NAMALWA (cell line): ENCODE results near the gene KCNJ4.
"Not testable (repeated sequence)": the region's sequence is repeated elsewhere in the genome, so short reads cannot be mapped to it uniquely, and the experiment has no call there.

Experiments used
- DNase-seq: peaks from one replicate; pipeline ENCODE4 v3.0.0-alpha.2; 2015; ENCODE audit warnings: low spot score

The KCNJ4 gene

GRCh38 chr22:38412435-38413084, 42.4 kb downstream of the KCNJ4 start:
- no peak for DNase-seq

- no peak for DNase-seq
Measured at GRCh38 chr22:38411016-38411415, 44.0 kb downstream of the KCNJ4 start.

GRCh38 chr22:38409916-38410315, 45.1 kb downstream of the KCNJ4 start:
- not testable (repeated sequence) for DNase-seq

GRCh38 chr22:38406617-38407016, 48.4 kb downstream of the KCNJ4 start:
- DNase-seq = no peak

GRCh38 chr22:38404419-38404818, 50.6 kb downstream of the KCNJ4 start:
- DNase-seq = no peak

- DNase-seq = no peak
Measured at GRCh38 chr22:38403812-38404211, 51.2 kb downstream of the KCNJ4 start.

GRCh38 chr22:38402204-38402603, 52.8 kb downstream of the KCNJ4 start:
- DNase-seq = no peak

- DNase-seq = no peak
Measured at GRCh38 chr22:38401336-38402084, 53.5 kb downstream of the KCNJ4 start.

- DNase-seq = not testable (repeated sequence)
Measured at GRCh38 chr22:38400256-38400655, 54.7 kb downstream of the KCNJ4 start.

GRCh38 chr22:38398609-38399461, 56.2 kb downstream of the KCNJ4 start:
- DNase-seq = peak; percentile 84

- peak; percentile 65 for DNase-seq
Measured at GRCh38 chr22:38398181-38398608, 56.8 kb downstream of the KCNJ4 start.

- peak; percentile 59 for DNase-seq
Measured at GRCh38 chr22:38397189-38398085, 57.6 kb downstream of the KCNJ4 start.

GRCh38 chr22:38396440-38397069, 58.4 kb downstream of the KCNJ4 start:
- not testable (repeated sequence) for DNase-seq

- peak; percentile 54 for DNase-seq
Measured at GRCh38 chr22:38395944-38396343, 59.1 kb downstream of the KCNJ4 start.

- peak; percentile 52 for DNase-seq
Measured at GRCh38 chr22:38394929-38395624, 59.9 kb downstream of the KCNJ4 start.

GRCh38 chr22:38389428-38389818, 65.6 kb downstream of the KCNJ4 start:
- not testable (repeated sequence) for DNase-seq

GRCh38 chr22:38388506-38389427, 66.2 kb downstream of the KCNJ4 start:
- DNase-seq = not testable (repeated sequence)

GRCh38 chr22:38386918-38387317, 68.1 kb downstream of the KCNJ4 start:
- DNase-seq = not testable (repeated sequence)

GRCh38 chr22:38383417-38383816, 71.6 kb downstream of the KCNJ4 start:
- DNase-seq = no peak
